Smooth muscle cell (in vitro differentiated cells): Measurements from ENCODE around the gene ZNF675. TPM values are rescaled to one million over a fixed set of nuclear protein-coding genes. Genes with fewer than 3 reads are reported as not detected.
"Not testable (repeated sequence)": the region's sequence is repeated elsewhere in the genome, so short reads cannot be mapped to it uniquely, and the experiment has no call there.

Source experiments
- DNase-seq: peaks from one replicate; lab custom pipeline; 2025; ENCODE audit not compliant: unreplicated experiment; lab: John Stamatoyannopoulos, UW
- H2AFZ ChIP-seq: fragments of 200-600 bp; sonication (generic); 2 replicates; pipeline ENCODE4 v1.6.0; 2016; ENCODE audit warnings: antibody characterized with exemption, low read depth, mild to moderate bottlenecking
- H3F3A ChIP-seq: fragments of 200-600 bp; sonication (generic); 2 replicates; pipeline ENCODE4 v1.6.0; 2017; ENCODE audit warnings: antibody characterized with exemption, low read depth
- H3K27ac ChIP-seq: fragments of 200-600 bp; sonication (generic); 2 replicates; pipeline ENCODE4 v1.5.1; 2016; ENCODE audit warnings: low read depth, mild to moderate bottlenecking
- H3K27me3 ChIP-seq: fragments of 200-600 bp; sonication (generic); 2 replicates; pipeline ENCODE4 v1.6.1; 2016; ENCODE audit warnings: low read depth, mild to moderate bottlenecking
- H3K36me3 ChIP-seq: fragments of 200-600 bp; sonication (generic); 2 replicates; pipeline ENCODE4 v1.5.1; 2016; ENCODE audit warnings: low read depth
- H3K4me1 ChIP-seq: fragments of 200-600 bp; sonication (generic); 2 replicates; pipeline ENCODE4 v1.5.1; 2016; ENCODE audit warnings: low read depth
- H3K4me2 ChIP-seq: fragments of 200-600 bp; sonication (generic); 2 replicates; pipeline ENCODE4 v1.6.0; 2016; ENCODE audit warnings: mild to moderate bottlenecking
- H3K4me3 ChIP-seq: fragments of 200-600 bp; sonication (generic); 2 replicates; pipeline ENCODE4 v1.5.1; 2016; ENCODE audit warnings: mild to moderate bottlenecking
- H3K79me2 ChIP-seq: fragments of 200-600 bp; sonication (generic); 2 replicates; pipeline ENCODE4 v1.6.0; 2016; ENCODE audit warnings: low read depth, mild to moderate bottlenecking
- H3K9ac ChIP-seq: fragments of 200-600 bp; sonication (generic); 2 replicates; pipeline ENCODE4 v1.6.0; 2016; ENCODE audit warnings: low read depth
- H3K9me3 ChIP-seq: fragments of 200-600 bp; sonication (generic); replicated peaks from 2 replicates; pipeline ENCODE4 v1.5.1; 2016; ENCODE audit warnings: low read depth
- H4K20me1 ChIP-seq: fragments of 200-600 bp; sonication (generic); 2 replicates; pipeline ENCODE4 v1.6.0; 2016; ENCODE audit warnings: low read depth
- WGBS: methylation state at CpG from one replicate; pipeline ENCODE4 v1.1.7; 2016; ENCODE audit warnings: low lambda C conversion rate; 5-methylcytosine and 5-hydroxymethylcytosine counted together
- polyA plus RNA-seq: library from polyadenylated mRNA; unstranded; fragments of >200 nt; fragmentation: Nextera tagmentation; extraction: Ambion mirVana; gene quantifications from 2 replicates; pipeline ENCODE4 v1.2.1, GENCODE V29; 2016
- total RNA-seq: library from RNA; depleted of rRNA; stranded (reverse); fragments of >200 nt; gene quantifications from 2 replicates; pipeline ENCODE4 v1.2.3, GENCODE V29; 2014
- TF ChIP-seq, protein P1 (sequence below): fragments of 200-600 bp; sonication (generic); IDR thresholded peaks from 2 replicates; pipeline ENCODE4 v1.5.1; 2017; ENCODE audit warnings: borderline replicate concordance, mild to moderate bottlenecking, antibody characterized with exemption; ENCODE audit not compliant: insufficient read depth, poor library complexity, severe bottlenecking

The ZNF675 gene
- total RNA-seq (13.6 and 15.3 TPM in 2 replicates), polyA plus RNA-seq (4.6 and 4.9 TPM in 2 replicates)

- Histone ChIP-seq H3F3A (no peaks in the 10 kb centered on the region), H3K36me3 (no peaks in the 10 kb centered on the region), H4K20me1 (peaks cover 2% of the 10 kb centered on the region), H3K4me2 (peak within 1 kb of the TSS; percentile 89), H3K4me3 (peak within 1 kb of the TSS; percentile 75), H3K27me3 (no peaks in the 10 kb centered on the region), H2AFZ (peak within 1 kb of the TSS; percentile 85), H3K27ac (peak within 1 kb of the TSS; percentile 89), H3K79me2 (peaks cover 42% of the 10 kb centered on the region), H3K9ac (peak within 1 kb of the TSS; percentile 76), H3K9me3 (no peaks in the 10 kb centered on the region), H3K4me1 (peaks cover 10% of the 10 kb centered on the region)
- TF ChIP-seq, protein P1, sequence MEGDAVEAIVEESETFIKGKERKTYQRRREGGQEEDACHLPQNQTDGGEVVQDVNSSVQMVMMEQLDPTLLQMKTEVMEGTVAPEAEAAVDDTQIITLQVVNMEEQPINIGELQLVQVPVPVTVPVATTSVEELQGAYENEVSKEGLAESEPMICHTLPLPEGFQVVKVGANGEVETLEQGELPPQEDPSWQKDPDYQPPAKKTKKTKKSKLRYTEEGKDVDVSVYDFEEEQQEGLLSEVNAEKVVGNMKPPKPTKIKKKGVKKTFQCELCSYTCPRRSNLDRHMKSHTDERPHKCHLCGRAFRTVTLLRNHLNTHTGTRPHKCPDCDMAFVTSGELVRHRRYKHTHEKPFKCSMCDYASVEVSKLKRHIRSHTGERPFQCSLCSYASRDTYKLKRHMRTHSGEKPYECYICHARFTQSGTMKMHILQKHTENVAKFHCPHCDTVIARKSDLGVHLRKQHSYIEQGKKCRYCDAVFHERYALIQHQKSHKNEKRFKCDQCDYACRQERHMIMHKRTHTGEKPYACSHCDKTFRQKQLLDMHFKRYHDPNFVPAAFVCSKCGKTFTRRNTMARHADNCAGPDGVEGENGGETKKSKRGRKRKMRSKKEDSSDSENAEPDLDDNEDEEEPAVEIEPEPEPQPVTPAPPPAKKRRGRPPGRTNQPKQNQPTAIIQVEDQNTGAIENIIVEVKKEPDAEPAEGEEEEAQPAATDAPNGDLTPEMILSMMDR, result no peak
- WGBS, result 2% methylated on average over 32 of the region's 33 CpGs
- peak; percentile 52 for DNase-seq
Measured at GRCh38 chr19:23686621-23687423, at the start of gene ZNF675. TSS of gene ZNF675 (minus strand) at chr19:23687212. CDS start at chr19:23687033, 179 bp downstream.

DNA sequence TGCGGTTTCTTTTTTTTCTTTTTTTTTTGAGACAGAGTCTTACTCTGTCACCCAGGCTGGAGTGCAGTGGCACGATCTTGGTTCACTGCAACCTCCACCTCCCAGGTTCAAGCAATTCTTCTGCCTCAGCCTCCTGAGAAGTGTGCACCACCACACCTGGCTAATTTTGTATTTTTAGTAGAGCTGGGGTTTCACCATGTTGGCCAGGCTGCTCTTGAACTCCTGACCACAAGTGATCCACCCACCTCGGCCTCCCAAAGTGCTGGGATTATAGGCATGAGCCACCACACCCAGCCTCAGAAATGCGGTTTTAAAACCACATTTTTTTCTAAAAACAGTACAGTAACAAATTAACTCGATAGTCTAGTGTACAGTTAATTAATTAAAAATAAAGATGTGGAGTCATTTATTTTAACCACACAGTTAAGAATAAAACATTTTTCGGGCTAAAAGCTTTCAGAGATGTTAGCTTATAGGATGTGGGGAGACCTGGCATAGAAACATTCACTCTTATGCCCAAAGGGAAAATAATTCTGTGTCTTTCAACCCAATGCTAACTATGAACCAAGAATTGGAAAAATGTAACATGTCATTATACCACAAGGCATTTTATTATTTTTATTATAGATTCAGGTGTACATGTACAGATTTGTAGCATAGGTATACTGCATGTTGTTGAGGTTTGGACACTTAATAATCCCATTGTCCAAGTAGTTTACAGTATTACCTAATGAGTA, 43.9 kb upstream of the ZNF675 start:
- H3K4me2 ChIP-seq, H3K4me3 ChIP-seq, DNase-seq, H4K20me1 ChIP-seq, H3K4me1 ChIP-seq, H3K9me3 ChIP-seq, H3K27me3 ChIP-seq, H3K9ac ChIP-seq, H2AFZ ChIP-seq, H3F3A ChIP-seq, H3K79me2 ChIP-seq, H3K27ac ChIP-seq, H3K36me3 ChIP-seq: not testable (repeated sequence)
- 92% methylated on average over 6 of the region's 6 CpGs for WGBS

DNA sequence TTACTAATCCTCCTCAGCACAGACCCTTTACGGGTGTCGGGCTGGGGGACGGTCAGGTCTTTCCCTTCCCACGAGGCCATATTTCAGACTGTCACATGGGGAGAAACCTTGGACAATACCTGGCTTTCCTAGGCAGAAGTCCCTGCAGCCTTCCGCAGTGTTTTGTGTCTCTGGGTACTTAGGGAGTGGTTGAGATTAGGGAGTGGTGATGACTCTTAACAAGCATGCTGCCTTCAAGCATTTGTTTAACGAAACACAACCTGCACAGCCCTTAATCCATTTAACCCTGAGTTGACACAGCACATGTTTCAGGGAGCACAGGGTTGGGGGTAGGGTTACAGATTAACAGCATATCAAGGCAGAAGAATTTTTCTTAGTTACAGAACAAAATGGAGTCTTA, 37.1 kb upstream of the ZNF675 start:
- not testable (repeated sequence) for H3K27me3 ChIP-seq, H2AFZ ChIP-seq, H3K79me2 ChIP-seq, H3K27ac ChIP-seq, H3K4me1 ChIP-seq, H3K9me3 ChIP-seq, H4K20me1 ChIP-seq, H3K9ac ChIP-seq, DNase-seq, H3K36me3 ChIP-seq, H3K4me2 ChIP-seq, H3F3A ChIP-seq, H3K4me3 ChIP-seq
- 1% methylated on average over 6 of the region's 6 CpGs for WGBS

DNA sequence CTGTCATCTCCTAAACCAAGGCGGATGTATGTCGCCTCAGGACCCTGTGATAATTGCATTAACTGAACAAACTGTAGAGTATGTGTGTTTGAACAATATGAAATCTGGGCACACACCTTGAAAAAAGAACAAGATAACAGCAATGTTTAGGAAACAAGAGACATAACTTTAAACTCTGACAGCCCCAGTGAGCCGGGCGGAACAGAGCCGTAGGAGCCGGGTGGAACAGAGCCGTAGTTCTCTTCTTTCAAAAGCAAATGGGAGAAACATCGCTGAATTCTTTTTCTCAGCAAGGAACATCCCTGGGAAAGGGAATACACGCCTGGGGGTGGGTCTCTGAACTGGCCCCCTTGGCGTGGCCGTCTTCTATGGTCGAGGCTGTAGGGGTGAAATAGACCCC, 31.8 kb upstream of the ZNF675 start:
- TF ChIP-seq, protein P1, result no peak
- no peaks in the 10 kb centered on the region for H3K36me3 ChIP-seq
- no peaks in the 10 kb centered on the region for H3K27me3 ChIP-seq
- no peaks in the 10 kb centered on the region for H3K9me3 ChIP-seq
- no peak overlapping the region for H3K9ac ChIP-seq
- no peak overlapping the region for H3K4me2 ChIP-seq
- no peaks in the 10 kb centered on the region for H3K4me1 ChIP-seq
- H2AFZ ChIP-seq, result no peak overlapping the region
- H4K20me1 ChIP-seq, result no peaks in the 10 kb centered on the region
- no peak overlapping the region for H3K4me3 ChIP-seq
- H3K27ac ChIP-seq, result no peak overlapping the region
- H3K79me2 ChIP-seq, result no peaks in the 10 kb centered on the region
- WGBS, result 4% methylated on average over 12 of the region's 12 CpGs
- no peaks in the 10 kb centered on the region for H3F3A ChIP-seq
- no peak for DNase-seq
